Activated T-helper 1 cell treated with anti-CD3 and anti-CD28 coated beads, Interleukin-12 subunit alpha, Interleukin-12 subunit beta, Interleukin-2, Interleukin-4 antibody, amounts not matched to agents 30 ng/mL and 10 ng/mL and 1 ng/mL, durations not matched to agents 14 hours and 24 hours and 36 hours (primary cell): ENCODE measurements around the gene NPFF. TPM values are rescaled to one million over a fixed set of nuclear protein-coding genes. Genes with fewer than 3 reads are reported as not detected.

Experiments used
- DNase-seq: peaks from one replicate; pipeline ENCODE4 v3.0.0; 2021; ENCODE audit warnings: low spot score
- H3K27ac Mint-ChIP-seq: one replicate; pipeline ENCODE4 v1.8.0; 2021; ENCODE audit warnings: mild to moderate bottlenecking, mixed read lengths
- H3K27me3 Mint-ChIP-seq: one replicate; pipeline ENCODE4 v1.8.0; 2022; ENCODE audit warnings: mild to moderate bottlenecking, moderate library complexity, mixed read lengths; ENCODE audit not compliant: insufficient read depth
- H3K36me3 Mint-ChIP-seq: one replicate; pipeline ENCODE4 v1.8.0; 2021; ENCODE audit warnings: low read depth, mixed read lengths
- H3K4me1 Mint-ChIP-seq: one replicate; pipeline ENCODE4 v1.8.0; 2021; ENCODE audit warnings: low read depth, mixed read lengths
- H3K4me3 Mint-ChIP-seq: one replicate; pipeline ENCODE4 v1.8.0; 2021; ENCODE audit warnings: mild to moderate bottlenecking, moderate library complexity, mixed read lengths
- H3K9me3 Mint-ChIP-seq: one replicate; pipeline ENCODE4 v1.8.0; 2021; ENCODE audit warnings: mixed read lengths
- intact Hi-C: fragments of 100-400 bp; cut with micrococcal nuclease; formaldehyde crosslinking; loops from one replicate; pipeline ENCODE4 v1.15.1; 2024
- total RNA-seq: library from RNA; stranded (reverse); gene quantifications from 2 replicates; pipeline ENCODE4 v1.2.3, GENCODE V29; 2022

NPFF gene
- total RNA-seq, 1 donor from 2014 or later = not detected

- Mint-ChIP-seq H3K9me3 (no peaks in the 10 kb centered on the region), H3K36me3 (peaks cover 69% of the 10 kb centered on the region), H3K4me1 (peaks cover 38% of the 10 kb centered on the region), H3K4me3 (no peak overlapping the region), H3K27me3 (no peaks in the 10 kb centered on the region), H3K27ac (no peak overlapping the region)
- DNase-seq = no peak
- intact Hi-C loops = no loop called here
Observed at GRCh38 chr12:53468282-53468681, 39.0 kb downstream of the NPFF start.

DNA sequence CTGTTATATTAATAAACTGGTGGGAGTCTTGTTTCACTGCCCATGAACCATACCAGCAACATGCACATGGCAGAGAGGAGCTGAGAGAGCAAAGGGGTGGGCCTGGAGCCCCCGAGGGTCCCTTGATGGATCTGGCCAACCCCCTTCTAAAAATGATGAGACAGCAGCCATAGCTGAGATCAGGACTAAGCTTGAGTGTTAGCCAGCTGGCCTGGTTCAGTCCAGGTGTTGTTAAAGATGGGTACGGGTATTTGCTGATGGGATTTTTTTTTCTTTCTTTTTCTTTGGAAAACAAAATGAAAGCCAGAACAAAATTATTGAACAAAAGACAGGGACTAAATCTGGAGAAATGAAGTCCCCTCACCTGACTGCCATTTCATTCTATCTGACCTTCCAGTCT, 39.4 kb downstream of the NPFF start:
- H3K4me1 Mint-ChIP-seq = peaks cover 38% of the 10 kb centered on the region
- no peak for DNase-seq
- no peak overlapping the region for H3K27ac Mint-ChIP-seq
- no peaks in the 10 kb centered on the region for H3K9me3 Mint-ChIP-seq
- no peak overlapping the region for H3K4me3 Mint-ChIP-seq
- peaks cover 72% of the 10 kb centered on the region for H3K36me3 Mint-ChIP-seq
- intact Hi-C loops = no loop called here
- no peaks in the 10 kb centered on the region for H3K27me3 Mint-ChIP-seq

DNA sequence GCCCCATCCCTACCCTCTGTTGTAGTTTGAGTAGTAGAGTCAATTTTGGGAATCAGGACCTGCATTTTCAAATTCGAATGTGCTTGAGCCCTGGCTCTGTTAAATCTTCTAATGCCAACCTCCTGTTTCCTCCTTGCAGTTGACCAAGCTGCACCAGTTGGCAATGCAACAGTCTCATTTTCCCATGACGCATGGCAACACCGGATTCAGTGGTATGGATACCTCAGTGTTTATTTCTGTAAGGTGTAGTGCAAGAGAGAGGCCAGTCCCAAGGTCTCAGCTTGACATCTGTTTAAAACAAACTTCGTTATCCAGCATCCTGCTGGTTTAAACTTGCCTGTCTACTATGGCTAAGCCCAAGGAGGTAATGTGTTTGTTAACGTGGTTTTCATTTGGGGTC, 40.2 kb downstream of the NPFF start:
- Mint-ChIP-seq H3K27me3 (no peaks in the 10 kb centered on the region), H3K4me3 (no peak overlapping the region), H3K27ac (no peak overlapping the region), H3K9me3 (no peaks in the 10 kb centered on the region), H3K4me1 (peaks cover 38% of the 10 kb centered on the region), H3K36me3 (peaks cover 72% of the 10 kb centered on the region)
- no peak for DNase-seq
- intact Hi-C loops = no loop called here

DNA sequence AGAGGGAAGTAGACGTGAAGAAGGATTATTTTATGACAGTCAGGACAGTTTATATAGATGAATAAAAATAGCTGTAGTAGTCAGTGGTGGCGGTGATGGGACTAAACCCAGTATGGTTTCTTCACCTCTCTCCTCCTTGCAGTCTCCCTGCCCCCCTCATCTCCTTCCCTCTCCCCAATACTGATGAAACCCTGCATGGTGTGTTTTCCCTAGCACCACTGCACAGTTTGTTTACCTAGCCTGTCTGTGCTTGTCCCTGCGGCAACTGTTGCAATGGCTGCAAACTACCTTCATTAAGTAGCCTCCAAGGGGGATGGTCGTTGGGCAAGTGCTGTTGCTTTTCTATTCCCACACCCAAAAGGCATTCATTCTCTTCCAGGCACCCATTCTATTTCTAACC, 40.6 kb downstream of the NPFF start:
- no peak overlapping the region for H3K27ac Mint-ChIP-seq
- H3K27me3 Mint-ChIP-seq = no peaks in the 10 kb centered on the region
- peaks cover 72% of the 10 kb centered on the region for H3K36me3 Mint-ChIP-seq
- no peak for DNase-seq
- H3K9me3 Mint-ChIP-seq = no peaks in the 10 kb centered on the region
- no peak overlapping the region for H3K4me3 Mint-ChIP-seq
- peaks cover 33% of the 10 kb centered on the region for H3K4me1 Mint-ChIP-seq
- intact Hi-C loops = no loop called here

DNA sequence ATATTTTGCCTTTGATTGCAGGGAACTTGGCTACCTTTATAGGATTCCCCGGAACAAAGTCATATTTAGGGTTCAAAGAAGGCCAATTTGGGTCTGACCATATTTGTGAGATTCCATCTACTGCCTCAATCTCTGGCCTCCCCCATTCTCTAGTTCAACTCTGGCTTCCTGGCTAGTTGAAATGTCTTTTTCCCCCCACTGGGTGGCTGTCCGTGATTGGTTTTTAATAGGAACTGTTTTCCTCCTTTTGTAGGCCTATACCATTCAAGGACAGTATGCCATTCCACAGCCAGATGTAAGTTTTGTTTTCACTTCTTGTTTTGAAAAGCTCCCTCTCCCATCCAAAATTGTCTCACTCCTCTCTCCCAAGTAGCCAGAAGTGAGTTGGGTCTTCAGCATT, 41.6 kb downstream of the NPFF start:
- H3K9me3 Mint-ChIP-seq = no peaks in the 10 kb centered on the region
- no peak for DNase-seq
- peaks cover 33% of the 10 kb centered on the region for H3K4me1 Mint-ChIP-seq
- peaks cover 74% of the 10 kb centered on the region for H3K36me3 Mint-ChIP-seq
- intact Hi-C loops = no loop called here
- no peaks in the 10 kb centered on the region for H3K27me3 Mint-ChIP-seq
- H3K27ac Mint-ChIP-seq = no peak overlapping the region
- no peak overlapping the region for H3K4me3 Mint-ChIP-seq

GRCh38 chr12:53464685-53465418, 42.4 kb downstream of the NPFF start:
- Mint-ChIP-seq H3K9me3 (no peaks in the 10 kb centered on the region), H3K4me3 (no peak overlapping the region), H3K36me3 (peaks cover 78% of the 10 kb centered on the region), H3K4me1 (peaks cover 39% of the 10 kb centered on the region), H3K27ac (peak overlapping the region; percentile 55), H3K27me3 (no peaks in the 10 kb centered on the region)
- no peak for DNase-seq
- intact Hi-C loops = no loop called here

DNA sequence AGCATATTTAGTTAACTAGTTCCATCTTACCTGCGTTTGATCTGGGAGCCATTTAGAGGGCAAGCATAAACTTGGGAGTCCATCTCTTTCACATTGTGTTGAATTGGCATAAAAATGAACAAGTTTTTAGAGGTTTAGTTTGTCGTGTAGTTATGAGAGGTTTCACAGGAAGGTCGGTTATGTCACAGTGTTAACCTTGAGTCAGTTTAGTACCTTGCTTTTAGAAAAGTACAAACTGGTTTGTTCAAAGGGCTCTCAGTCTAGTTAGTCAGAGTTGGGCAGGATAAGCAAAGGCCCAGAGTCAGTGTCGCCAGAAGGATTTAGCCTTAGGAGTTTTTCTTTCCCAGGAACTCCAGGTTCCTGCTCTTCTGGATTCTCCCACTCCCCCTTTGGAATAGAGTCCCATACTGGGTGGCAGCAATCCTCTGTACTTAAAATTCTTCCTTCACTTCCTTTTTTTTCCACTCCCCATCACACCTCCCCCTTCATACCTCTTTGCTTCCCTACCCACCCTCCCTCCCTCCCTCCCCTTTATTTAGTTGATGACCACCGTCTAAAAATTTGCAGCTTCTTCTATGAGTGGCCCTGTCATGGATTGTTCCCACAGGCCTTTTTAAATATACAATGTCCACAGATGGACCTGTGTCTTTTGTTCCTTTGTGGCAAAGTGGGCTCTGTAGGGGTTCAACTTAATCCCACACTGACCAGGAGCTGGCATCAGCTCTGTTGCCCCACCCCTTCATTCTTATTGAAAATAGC, 43.3 kb downstream of the NPFF start:
- peaks cover 42% of the 10 kb centered on the region for H3K4me1 Mint-ChIP-seq
- no peaks in the 10 kb centered on the region for H3K27me3 Mint-ChIP-seq
- H3K36me3 Mint-ChIP-seq = peaks cover 84% of the 10 kb centered on the region
- peak overlapping the region; percentile 66 for H3K27ac Mint-ChIP-seq
- H3K9me3 Mint-ChIP-seq = no peaks in the 10 kb centered on the region
- no peak for DNase-seq
- intact Hi-C loops = no loop called here
- no peak overlapping the region for H3K4me3 Mint-ChIP-seq

DNA sequence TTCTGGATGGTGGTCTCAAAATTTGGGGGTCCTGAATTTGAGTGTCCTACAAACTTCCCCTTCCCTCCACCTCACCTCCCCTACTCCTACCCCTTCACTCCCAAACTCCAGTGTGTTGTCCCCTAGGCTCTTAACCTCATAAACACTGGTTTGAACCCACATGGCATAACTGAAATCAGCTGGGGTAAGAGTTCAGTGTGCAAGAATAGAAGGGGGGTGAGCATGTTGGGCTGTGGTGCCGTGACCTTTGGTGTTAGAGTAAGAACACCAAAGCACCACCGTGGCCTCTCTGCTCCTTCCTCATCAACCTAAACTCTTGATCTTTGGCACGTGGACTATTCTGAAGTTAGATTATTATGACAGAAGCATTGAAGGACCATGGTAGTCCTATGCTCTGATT, 44.3 kb downstream of the NPFF start:
- no peak overlapping the region for H3K4me3 Mint-ChIP-seq
- H3K9me3 Mint-ChIP-seq = no peaks in the 10 kb centered on the region
- no peak overlapping the region for H3K27ac Mint-ChIP-seq
- no peak for DNase-seq
- H3K4me1 Mint-ChIP-seq = peaks cover 46% of the 10 kb centered on the region
- peaks cover 81% of the 10 kb centered on the region for H3K36me3 Mint-ChIP-seq
- H3K27me3 Mint-ChIP-seq = no peaks in the 10 kb centered on the region
- intact Hi-C loops = no loop called here

DNA sequence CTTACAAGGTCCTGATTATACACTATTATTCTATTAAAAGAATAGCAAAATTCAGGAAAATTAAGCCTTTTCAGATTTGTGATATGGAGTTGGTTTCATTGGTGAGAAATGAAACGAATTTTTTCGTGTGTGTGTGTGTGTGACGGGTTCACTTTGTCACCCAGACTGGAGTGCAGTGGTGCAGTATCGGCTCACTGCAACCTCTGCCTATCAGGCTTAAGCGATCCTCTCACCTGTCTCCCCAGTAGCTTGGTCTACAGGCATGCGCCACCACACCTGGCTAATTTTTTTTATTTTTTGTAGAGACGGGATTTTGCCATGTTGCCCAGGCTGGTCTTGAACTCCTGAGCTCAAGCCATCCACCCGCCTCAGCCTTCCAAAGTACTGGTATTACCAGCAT, 45.7 kb downstream of the NPFF start:
- no peak overlapping the region for H3K4me3 Mint-ChIP-seq
- H3K4me1 Mint-ChIP-seq = peaks cover 44% of the 10 kb centered on the region
- no peak for DNase-seq
- H3K36me3 Mint-ChIP-seq = peaks cover 73% of the 10 kb centered on the region
- no peaks in the 10 kb centered on the region for H3K9me3 Mint-ChIP-seq
- intact Hi-C loops = no loop called here
- no peaks in the 10 kb centered on the region for H3K27me3 Mint-ChIP-seq
- H3K27ac Mint-ChIP-seq = no peak overlapping the region

DNA sequence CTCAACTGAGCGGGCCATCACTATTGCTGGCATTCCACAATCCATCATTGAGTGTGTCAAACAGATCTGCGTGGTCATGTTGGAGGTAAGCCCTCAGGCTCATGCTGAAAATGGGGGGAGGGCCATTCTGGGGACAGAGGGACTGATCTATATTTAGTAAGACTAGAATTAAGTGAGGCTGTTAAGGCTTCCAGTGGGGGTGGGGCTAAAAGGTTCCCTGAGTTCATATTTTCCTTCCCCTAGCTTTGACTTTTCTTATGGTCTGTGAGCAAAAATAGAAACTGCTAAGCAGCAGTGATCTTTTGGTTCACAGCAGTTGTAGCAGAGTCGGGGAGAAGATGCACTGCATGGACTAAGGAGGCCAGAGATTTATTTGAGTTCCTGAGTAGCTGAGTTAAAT, 46.2 kb downstream of the NPFF start:
- Mint-ChIP-seq H3K4me3 (no peak overlapping the region), H3K9me3 (no peaks in the 10 kb centered on the region), H3K27me3 (no peaks in the 10 kb centered on the region), H3K36me3 (peaks cover 71% of the 10 kb centered on the region), H3K27ac (peak overlapping the region; percentile 70), H3K4me1 (peaks cover 40% of the 10 kb centered on the region)
- intact Hi-C loops = no loop called here
- DNase-seq = no peak

- Mint-ChIP-seq H3K27me3 (no peaks in the 10 kb centered on the region), H3K9me3 (no peaks in the 10 kb centered on the region), H3K4me1 (peaks cover 39% of the 10 kb centered on the region), H3K27ac (no peak overlapping the region), H3K36me3 (peaks cover 74% of the 10 kb centered on the region), H3K4me3 (no peak overlapping the region)
- no peak for DNase-seq
- intact Hi-C loops = loop anchor here (10.0 kb wide), 1 partner anchor 414 kb away; no protein-coding TSS in a partner anchor
Observed at GRCh38 chr12:53459097-53459496, 48.2 kb downstream of the NPFF start.
